ENCODE measurements around the gene KRTAP9-1. TPM values are rescaled to one million over a fixed set of nuclear protein-coding genes. Genes with fewer than 3 reads are reported as not detected.

Gene KRTAP9-1
- total RNA-seq, 1 donor from 2014 or later, result not detected

Other genes with a start within 250 kb of the KRTAP9-1 start
- gene KRT39, start 222.9 kb upstream of the KRTAP9-1 start, total RNA-seq, result not detected in 2 replicates
- gene KRT40, start 205.6 kb upstream of the KRTAP9-1 start, total RNA-seq, result not detected in 2 replicates
- not detected in 2 replicates for gene KRTAP3-3, start 195.7 kb upstream of the KRTAP9-1 start, total RNA-seq
- gene KRTAP3-2, start 190.0 kb upstream of the KRTAP9-1 start, total RNA-seq, result not detected in 2 replicates
- not detected in 2 replicates for gene KRTAP3-1, start 180.8 kb upstream of the KRTAP9-1 start, total RNA-seq
- not detected in 2 replicates for gene KRTAP1-5, start 162.7 kb upstream of the KRTAP9-1 start, total RNA-seq
- not detected in 2 replicates for gene KRTAP1-4, start 159.7 kb upstream of the KRTAP9-1 start, total RNA-seq
- not detected in 2 replicates for gene KRTAP1-3, start 155.0 kb upstream of the KRTAP9-1 start, total RNA-seq
- gene KRTAP1-1, start 148.4 kb upstream of the KRTAP9-1 start, total RNA-seq, result not detected in 2 replicates
- not detected in 2 replicates for gene KRTAP2-1, start 142.6 kb upstream of the KRTAP9-1 start, total RNA-seq
- gene KRTAP2-2, start 134.7 kb upstream of the KRTAP9-1 start, total RNA-seq, result not detected in 2 replicates
- gene KRTAP2-3, start 129.8 kb upstream of the KRTAP9-1 start, total RNA-seq, result not detected in 2 replicates
- not detected in 2 replicates for gene KRTAP2-4, start 124.0 kb upstream of the KRTAP9-1 start, total RNA-seq
- gene KRTAP4-7, start 105.7 kb upstream of the KRTAP9-1 start, total RNA-seq, result not detected in 2 replicates
- gene KRTAP4-8, start 91.7 kb upstream of the KRTAP9-1 start, total RNA-seq, result not detected in 2 replicates
- gene KRTAP4-16, start 87.7 kb upstream of the KRTAP9-1 start, total RNA-seq, result not detected in 2 replicates
- not detected in 2 replicates for gene KRTAP4-9, start 84.5 kb upstream of the KRTAP9-1 start, total RNA-seq
- gene KRTAP4-11, start 71.5 kb upstream of the KRTAP9-1 start, total RNA-seq, result not detected in 2 replicates
- gene KRTAP4-12, start 65.7 kb upstream of the KRTAP9-1 start, total RNA-seq, result not detected in 2 replicates
- gene KRTAP4-6, start 49.3 kb upstream of the KRTAP9-1 start, total RNA-seq, result not detected in 2 replicates
- not detected in 2 replicates for gene KRTAP4-5, start 40.1 kb upstream of the KRTAP9-1 start, total RNA-seq
- gene KRTAP4-4, start 29.1 kb upstream of the KRTAP9-1 start, total RNA-seq, result not detected in 2 replicates
- not detected in 2 replicates for gene KRTAP4-3, start 21.7 kb upstream of the KRTAP9-1 start, total RNA-seq
- gene KRTAP4-2, start 11.7 kb upstream of the KRTAP9-1 start, total RNA-seq, result not detected in 2 replicates
- not detected in 2 replicates for gene KRTAP4-1, start 5.0 kb upstream of the KRTAP9-1 start, total RNA-seq
- not detected in 2 replicates for gene KRTAP9-2, start 36.8 kb downstream of the KRTAP9-1 start, total RNA-seq
- not detected in 2 replicates for gene KRTAP9-3, start 42.6 kb downstream of the KRTAP9-1 start, total RNA-seq
- not detected in 2 replicates for gene KRTAP9-8, start 48.1 kb downstream of the KRTAP9-1 start, total RNA-seq
- gene KRTAP9-4, start 59.8 kb downstream of the KRTAP9-1 start, total RNA-seq, result not detected in 2 replicates
- not detected in 2 replicates for gene KRTAP9-9, start 65.5 kb downstream of the KRTAP9-1 start, total RNA-seq
- gene KRTAP9-6, start 75.5 kb downstream of the KRTAP9-1 start, total RNA-seq, result not detected in 2 replicates
- not detected in 2 replicates for gene KRTAP9-7, start 85.8 kb downstream of the KRTAP9-1 start, total RNA-seq
- gene KRTAP29-1, start 113.0 kb downstream of the KRTAP9-1 start, total RNA-seq, result not detected in 2 replicates
- gene KRTAP16-1, start 119.4 kb downstream of the KRTAP9-1 start, total RNA-seq, result not detected in 2 replicates
- gene KRTAP17-1, start 125.8 kb downstream of the KRTAP9-1 start, total RNA-seq, result not detected in 2 replicates
- not detected in 2 replicates for gene KRT33A, start 160.9 kb downstream of the KRTAP9-1 start, total RNA-seq
- not detected in 2 replicates for gene KRT33B, start 179.9 kb downstream of the KRTAP9-1 start, total RNA-seq
- gene KRT34, start 192.4 kb downstream of the KRTAP9-1 start, total RNA-seq, result not detected in 2 replicates
- gene KRT31, start 207.7 kb downstream of the KRTAP9-1 start, total RNA-seq, result not detected in 2 replicates
- gene KRT37, start 234.7 kb downstream of the KRTAP9-1 start, total RNA-seq, result not detected in 2 replicates